Activated naive CD4-positive, alpha-beta T cell treated with anti-CD3 and anti-CD28 coated beads, Interleukin-2, amount 50 U/mL, for 24 hours (primary cell): ENCODE data around the gene B3GAT3.
"Not testable (repeated sequence)": the region's sequence is repeated elsewhere in the genome, so short reads cannot be mapped to it uniquely, and the experiment has no call there.

ENCODE experiments used
- H3K27ac Mint-ChIP-seq: one replicate; pipeline ENCODE4 v1.8.0; 2021; ENCODE audit warnings: mild to moderate bottlenecking, mixed read lengths
- H3K27me3 Mint-ChIP-seq: one replicate; pipeline ENCODE4 v1.8.0; 2021; ENCODE audit warnings: mixed read lengths
- H3K36me3 Mint-ChIP-seq: one replicate; pipeline ENCODE4 v1.8.0; 2021; ENCODE audit warnings: mixed read lengths
- H3K4me1 Mint-ChIP-seq: one replicate; pipeline ENCODE4 v1.8.0; 2021; ENCODE audit warnings: mixed read lengths
- H3K4me3 Mint-ChIP-seq: one replicate; pipeline ENCODE4 v1.8.0; 2021; ENCODE audit warnings: mild to moderate bottlenecking, mixed read lengths
- H3K9me3 Mint-ChIP-seq: one replicate; pipeline ENCODE4 v1.8.0; 2021; ENCODE audit warnings: mixed read lengths

The B3GAT3 gene

DNA sequence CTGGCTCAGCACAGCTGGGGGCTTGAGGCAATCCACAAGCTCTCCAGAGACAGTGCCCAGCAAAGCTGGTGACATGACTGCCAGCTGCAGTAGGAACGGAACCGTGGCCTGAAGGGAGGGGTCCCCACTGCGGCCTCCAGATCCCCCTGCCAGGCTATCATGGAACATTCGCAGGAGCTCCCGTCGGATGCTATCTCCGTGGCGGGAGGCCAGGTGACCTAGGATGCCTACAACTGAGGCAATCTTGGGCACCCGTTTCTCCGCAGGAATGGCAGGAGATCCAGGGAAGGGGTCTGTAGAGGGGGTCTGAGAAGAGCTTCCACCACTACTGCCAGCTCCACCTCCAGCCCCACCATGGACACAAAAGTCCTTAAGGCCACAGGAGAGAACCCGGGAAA lies 27.2 kb upstream of the B3GAT3 start:
- Mint-ChIP-seq H3K27ac (no peak overlapping the region), H3K9me3 (no peaks in the 10 kb centered on the region), H3K4me1 (peaks cover 34% of the 10 kb centered on the region), H3K36me3 (peaks cover 4% of the 10 kb centered on the region), H3K4me3 (no peak overlapping the region), H3K27me3 (no peaks in the 10 kb centered on the region)

DNA sequence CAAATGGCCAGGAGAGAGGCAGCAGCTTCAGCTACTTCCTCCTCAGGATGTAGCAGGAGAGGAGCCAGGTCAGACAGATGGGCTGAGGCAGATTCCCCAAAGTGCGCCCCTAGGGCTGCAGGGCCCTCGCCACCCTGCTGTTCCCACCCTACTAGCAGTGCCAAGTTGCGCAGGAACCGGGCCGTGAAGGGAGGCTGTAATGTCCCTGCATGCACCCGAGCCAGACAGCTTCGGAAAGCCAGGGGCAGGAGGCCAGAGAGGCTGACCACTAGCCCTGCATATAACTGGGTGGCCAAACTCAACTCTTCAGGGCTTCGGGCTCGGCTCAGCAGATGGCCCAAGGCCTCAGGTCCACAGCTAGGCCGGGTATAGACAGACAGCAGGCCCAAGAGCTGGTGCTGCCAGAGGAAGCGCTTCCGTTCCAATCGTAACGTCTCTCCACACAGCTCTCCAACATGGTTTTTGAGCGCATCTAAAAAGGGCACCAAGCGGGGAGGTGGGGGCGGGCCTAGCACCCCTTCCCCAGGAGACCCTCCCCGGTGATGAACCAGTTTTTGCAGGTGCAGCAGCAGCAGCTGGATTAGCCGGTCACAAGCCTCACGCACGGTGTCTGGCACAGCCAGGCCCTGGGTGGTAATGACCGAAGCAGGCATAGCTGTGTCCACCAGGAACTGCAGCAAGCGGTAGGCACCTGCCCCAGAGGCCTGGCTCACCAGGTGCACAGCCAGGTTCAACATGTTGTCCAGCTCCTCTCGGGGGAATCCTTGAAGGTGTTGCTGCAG lies 26.6 kb upstream of the B3GAT3 start:
- Mint-ChIP-seq H3K4me1 (peaks cover 31% of the 10 kb centered on the region), H3K9me3 (no peaks in the 10 kb centered on the region), H3K27me3 (no peaks in the 10 kb centered on the region), H3K27ac (no peak overlapping the region), H3K4me3 (no peak overlapping the region), H3K36me3 (peaks cover 4% of the 10 kb centered on the region)

DNA sequence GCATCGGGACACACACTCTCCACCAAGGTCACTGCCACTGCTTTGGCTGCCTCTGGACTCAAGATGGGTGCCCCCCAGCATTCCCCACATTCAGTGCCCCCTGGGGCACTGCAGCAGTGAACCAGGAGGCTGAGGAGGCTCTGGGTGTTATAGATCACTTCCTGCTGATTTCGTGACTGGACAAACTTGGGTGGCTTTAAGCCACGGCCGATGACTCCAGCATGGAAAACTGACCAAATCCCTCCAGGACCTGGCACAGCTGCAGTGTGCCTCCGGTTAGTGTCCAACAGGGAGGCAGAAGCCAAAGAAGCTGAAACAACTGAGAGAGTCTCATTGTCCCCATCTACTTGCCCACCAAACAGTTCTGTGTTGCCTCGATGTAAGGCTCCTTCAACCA lies 25.8 kb upstream of the B3GAT3 start:
- no peaks in the 10 kb centered on the region for H3K9me3 Mint-ChIP-seq
- H3K36me3 Mint-ChIP-seq: peaks cover 4% of the 10 kb centered on the region
- H3K4me1 Mint-ChIP-seq: peaks cover 31% of the 10 kb centered on the region
- H3K27me3 Mint-ChIP-seq: no peaks in the 10 kb centered on the region
- H3K27ac Mint-ChIP-seq: no peak overlapping the region
- peak overlapping the region; percentile 15 for H3K4me3 Mint-ChIP-seq

DNA sequence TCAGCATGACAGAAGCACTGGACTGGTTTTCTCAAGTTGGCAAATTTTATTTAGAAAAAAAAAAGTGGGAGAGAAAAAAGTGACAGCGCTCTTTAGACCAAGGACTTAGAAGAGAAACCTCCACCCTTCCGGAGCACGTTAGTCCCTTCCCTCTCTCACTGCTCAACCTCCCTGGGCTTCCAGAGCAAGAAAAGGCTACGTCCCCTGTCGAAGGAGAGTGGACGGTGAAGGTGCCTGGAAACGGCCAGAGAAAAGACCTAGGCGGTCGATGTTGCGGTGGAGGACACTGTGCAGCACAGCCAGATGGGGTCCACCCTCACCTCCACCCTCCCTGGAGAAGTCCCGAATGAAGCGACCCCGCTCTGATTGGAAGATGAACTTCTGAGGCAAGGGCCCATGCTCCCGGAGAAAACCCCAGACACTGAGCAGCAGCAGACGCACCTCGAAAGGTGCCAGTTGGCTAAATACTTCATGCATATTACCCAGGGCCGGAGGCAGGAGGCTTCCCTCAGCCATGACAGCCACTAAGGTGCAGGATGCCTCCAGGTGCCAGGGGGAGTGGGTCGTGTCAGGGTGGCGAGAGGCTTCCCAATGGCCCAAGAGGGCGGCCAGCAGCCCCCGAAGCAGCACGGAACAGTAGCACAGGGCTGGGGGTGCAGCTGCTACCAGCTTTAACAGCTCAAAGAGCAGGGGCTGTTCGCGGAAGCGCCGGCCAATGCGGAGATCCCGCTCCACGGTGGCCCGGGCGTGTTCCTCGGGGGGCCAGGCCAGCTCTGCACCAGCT lies 25.2 kb upstream of the B3GAT3 start:
- Mint-ChIP-seq H3K27me3 (no peaks in the 10 kb centered on the region), H3K4me1 (peaks cover 27% of the 10 kb centered on the region), H3K36me3 (peaks cover 4% of the 10 kb centered on the region), H3K4me3 (peak overlapping the region; percentile 100), H3K9me3 (no peaks in the 10 kb centered on the region), H3K27ac (peak overlapping the region; percentile 96)

DNA sequence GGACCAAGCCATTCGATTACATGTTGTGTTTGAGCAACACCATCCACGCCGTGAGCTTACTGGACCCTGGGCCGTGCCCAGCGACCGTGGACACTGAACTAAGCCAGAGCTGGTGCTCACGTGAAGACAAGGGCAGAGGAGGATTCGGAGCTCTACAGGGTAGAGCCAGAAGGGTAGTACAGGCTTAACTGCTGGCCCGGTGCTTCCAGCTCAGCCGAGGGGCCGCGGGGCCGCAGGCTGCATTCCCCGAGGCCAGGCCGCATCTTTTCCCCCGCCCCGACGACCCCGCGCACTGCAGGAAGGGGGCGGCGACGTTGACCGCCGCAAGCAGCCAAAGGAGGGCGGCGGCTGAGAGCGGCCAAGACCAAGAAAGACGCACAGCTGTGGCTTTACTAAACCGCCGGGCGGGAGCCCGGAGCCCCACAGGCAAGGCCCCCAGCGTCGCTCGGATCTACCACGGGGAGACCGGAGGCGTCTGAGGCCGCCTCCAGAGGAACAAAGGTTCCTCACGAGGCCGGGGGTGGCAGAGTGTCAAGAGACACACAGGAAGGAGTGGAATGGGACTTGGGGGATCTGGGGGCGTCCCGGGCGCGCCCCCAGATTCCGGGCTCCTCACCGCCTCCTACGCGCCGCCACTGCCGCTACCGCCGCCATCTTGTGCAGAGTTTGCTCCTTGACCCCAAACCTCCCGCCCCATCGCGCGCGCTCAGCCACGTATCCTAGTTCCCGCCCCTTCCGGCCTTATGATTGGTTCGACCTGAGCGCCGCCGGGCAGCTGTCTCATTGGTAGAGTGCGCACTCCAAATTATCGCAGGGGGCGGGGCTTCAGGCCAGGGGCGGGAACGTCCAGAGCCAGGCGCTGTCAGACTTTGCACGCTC lies 24.4 kb upstream of the B3GAT3 start, which contains the start of gene GANAB:
Gene GANAB, minus strand, starts transcription at position 668 of the 879 bp plus-strand sequence. Its CDS starts 14 bp downstream, at position 654.
- H3K4me3 Mint-ChIP-seq: peak within 1 kb of the TSS; percentile 100
- no peaks in the 10 kb centered on the region for H3K27me3 Mint-ChIP-seq
- peaks cover 32% of the 10 kb centered on the region for H3K4me1 Mint-ChIP-seq
- H3K27ac Mint-ChIP-seq: peak within 1 kb of the TSS; percentile 96
- peaks cover 4% of the 10 kb centered on the region for H3K36me3 Mint-ChIP-seq
- H3K9me3 Mint-ChIP-seq: no peaks in the 10 kb centered on the region

DNA sequence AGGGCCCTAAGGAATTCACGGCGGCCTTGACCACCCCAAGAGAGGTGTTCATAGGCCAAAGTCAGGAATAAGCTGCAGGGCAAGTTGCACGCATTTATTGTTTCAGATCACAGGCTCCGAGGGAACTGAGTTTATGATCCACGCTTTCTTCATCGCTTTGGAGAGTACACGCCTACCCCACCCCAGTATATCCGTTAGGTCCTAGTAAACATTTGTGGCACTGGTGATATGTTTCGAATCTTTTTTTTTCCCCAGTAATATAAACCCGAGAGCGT lies 23.8 kb upstream of the B3GAT3 start:
- Mint-ChIP-seq H3K36me3 (peaks cover 4% of the 10 kb centered on the region), H3K9me3 (no peaks in the 10 kb centered on the region)

DNA sequence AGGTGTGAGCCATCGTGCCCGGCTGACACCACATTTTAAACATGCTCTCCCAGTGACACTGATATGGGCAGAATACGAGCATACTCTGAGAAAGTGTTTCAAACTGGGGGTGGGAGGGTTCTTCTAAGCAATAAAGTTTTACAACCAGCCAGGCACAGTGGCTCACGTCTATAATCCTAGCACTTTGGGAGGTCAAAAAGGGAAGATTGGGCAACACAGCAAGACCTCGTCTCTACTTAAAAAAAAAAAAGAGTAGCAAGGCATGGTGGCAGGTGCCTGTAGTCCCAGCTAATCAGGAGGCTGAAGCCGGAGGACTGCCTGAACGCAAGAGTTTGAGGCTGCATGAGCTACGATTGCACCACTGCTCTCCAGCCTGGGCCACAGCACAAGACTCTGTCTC lies 22.4 kb upstream of the B3GAT3 start:
- Mint-ChIP-seq H3K9me3 (no peaks in the 10 kb centered on the region), H3K36me3 (peaks cover 9% of the 10 kb centered on the region)

More for the DNA sequence above, 23.8 kb upstream of the B3GAT3 start:
- H3K4me1 Mint-ChIP-seq: peaks cover 34% of the 10 kb centered on the region
- H3K27me3 Mint-ChIP-seq: no peaks in the 10 kb centered on the region
- H3K4me3 Mint-ChIP-seq: peak overlapping the region; percentile 100
- H3K27ac Mint-ChIP-seq: peak overlapping the region; percentile 96

DNA sequence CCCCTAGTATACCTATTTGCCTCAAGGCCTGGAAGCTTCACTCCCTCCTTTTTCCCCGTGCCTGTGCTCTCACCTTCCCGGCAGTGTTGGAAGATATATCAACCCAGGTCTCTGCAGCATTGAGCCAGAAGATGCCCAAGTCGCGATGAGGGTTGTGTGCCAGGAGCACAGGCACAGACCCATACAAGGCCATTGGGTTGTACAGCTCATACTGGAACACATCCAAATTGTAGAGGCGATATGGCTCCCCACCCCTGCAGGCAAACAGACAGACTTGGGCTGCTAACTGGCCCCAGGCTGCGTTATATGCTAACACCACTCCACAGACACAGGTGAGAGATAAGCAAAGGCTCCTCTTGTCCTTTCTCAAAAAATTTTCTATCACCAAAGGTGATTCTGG lies 10.7 kb upstream of the B3GAT3 start:
- no peaks in the 10 kb centered on the region for H3K27me3 Mint-ChIP-seq
- no peak overlapping the region for H3K4me3 Mint-ChIP-seq
- no peaks in the 10 kb centered on the region for H3K9me3 Mint-ChIP-seq
- peaks cover 23% of the 10 kb centered on the region for H3K36me3 Mint-ChIP-seq
- no peak overlapping the region for H3K27ac Mint-ChIP-seq
- peaks cover 28% of the 10 kb centered on the region for H3K4me1 Mint-ChIP-seq

More for the DNA sequence above, 22.4 kb upstream of the B3GAT3 start:
- Mint-ChIP-seq H3K27ac (peak overlapping the region; percentile 30), H3K4me3 (peak overlapping the region; percentile 42), H3K4me1 (peaks cover 43% of the 10 kb centered on the region), H3K27me3 (no peaks in the 10 kb centered on the region)

DNA sequence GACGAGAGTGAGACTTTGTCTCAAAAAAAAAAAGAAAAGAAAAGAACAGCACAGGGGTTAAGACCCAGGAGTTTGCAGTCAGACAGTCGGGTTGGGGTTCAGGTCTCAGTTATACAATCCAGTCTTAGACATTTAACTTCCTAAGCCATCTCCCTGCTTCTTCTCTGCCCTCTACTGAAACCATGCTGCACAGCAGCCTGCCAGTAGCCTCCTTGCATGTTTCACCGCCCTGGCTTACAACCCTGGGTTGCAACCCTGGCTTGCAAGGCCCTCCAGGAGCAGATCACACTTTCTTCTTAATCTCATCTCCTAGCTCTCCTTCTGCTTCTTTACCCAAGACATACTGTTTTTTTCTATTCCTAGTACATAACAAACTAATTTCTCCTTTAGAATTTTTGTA lies 5.9 kb upstream of the B3GAT3 start:
- Mint-ChIP-seq H3K4me3 (no peak overlapping the region), H3K36me3 (peaks cover 17% of the 10 kb centered on the region), H3K4me1 (peaks cover 3% of the 10 kb centered on the region), H3K27ac (no peak overlapping the region), H3K27me3 (no peaks in the 10 kb centered on the region), H3K9me3 (no peaks in the 10 kb centered on the region)

DNA sequence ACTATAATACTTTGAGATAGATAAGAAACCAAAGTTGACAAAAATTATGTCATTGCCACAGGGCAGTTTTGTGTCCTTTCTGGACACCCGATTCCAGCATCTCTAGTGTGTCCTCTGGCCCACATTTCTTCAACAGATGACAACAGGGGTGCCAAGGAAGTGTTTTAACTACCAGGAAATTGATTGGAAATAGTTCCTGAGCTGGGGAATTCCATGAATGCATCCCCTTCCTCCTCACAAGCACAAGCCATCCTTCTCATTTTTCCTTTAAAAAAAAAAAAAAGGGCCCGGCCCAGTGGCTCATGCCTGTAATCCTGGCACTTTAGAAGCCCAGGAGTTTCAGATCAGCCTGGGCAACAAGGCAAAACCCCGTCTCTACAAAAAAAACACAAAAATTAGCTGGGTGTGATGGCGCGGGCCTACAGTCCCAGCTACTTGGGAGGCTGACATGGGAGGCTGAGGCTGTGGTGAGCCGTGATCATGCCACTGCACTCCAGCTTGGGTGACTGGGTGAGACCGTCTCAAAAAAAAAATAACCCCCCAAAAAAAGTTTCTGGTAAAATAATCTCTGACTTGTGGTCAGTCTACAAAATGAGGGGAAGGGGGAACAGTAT lies 797 bp upstream of the B3GAT3 start:
- Mint-ChIP-seq H3K9me3 (no peaks in the 10 kb centered on the region), H3K4me1 (peaks cover 27% of the 10 kb centered on the region), H3K27ac (peak overlapping the region; percentile 99), H3K36me3 (peaks cover 13% of the 10 kb centered on the region), H3K4me3 (peak overlapping the region; percentile 91), H3K27me3 (no peaks in the 10 kb centered on the region)

DNA sequence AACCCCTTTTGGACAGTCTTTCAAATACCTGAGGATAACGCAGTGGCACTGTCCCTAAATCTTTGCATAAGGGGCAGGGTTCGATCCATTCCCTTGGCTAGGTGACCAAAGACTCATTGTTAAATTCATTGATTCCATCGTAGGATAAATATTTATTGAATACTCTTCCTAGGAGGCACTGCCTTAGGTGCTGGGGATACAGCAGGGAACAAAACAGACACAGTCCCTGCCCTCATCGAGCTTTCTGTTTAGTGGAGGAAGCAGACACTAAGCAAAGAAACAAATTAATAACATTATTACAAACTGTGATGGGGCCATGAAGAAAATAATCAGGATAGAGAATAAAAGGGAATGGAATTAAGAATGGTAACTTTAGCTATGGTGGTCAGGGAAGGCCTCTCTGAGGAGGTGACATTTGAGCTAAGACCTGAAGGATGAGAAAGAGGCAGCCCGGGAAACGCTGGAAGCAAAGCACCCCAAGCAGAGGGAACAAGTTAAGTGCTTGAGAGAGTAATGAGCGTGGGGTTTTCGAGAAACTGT lies 689 bp downstream of the B3GAT3 start:
- H3K9me3 Mint-ChIP-seq: no peaks in the 10 kb centered on the region
- no peaks in the 10 kb centered on the region for H3K27me3 Mint-ChIP-seq
- H3K36me3 Mint-ChIP-seq: peaks cover 13% of the 10 kb centered on the region
- H3K27ac Mint-ChIP-seq: peak overlapping the region; percentile 97
- H3K4me1 Mint-ChIP-seq: peaks cover 30% of the 10 kb centered on the region
- H3K4me3 Mint-ChIP-seq: peak overlapping the region; percentile 96

DNA sequence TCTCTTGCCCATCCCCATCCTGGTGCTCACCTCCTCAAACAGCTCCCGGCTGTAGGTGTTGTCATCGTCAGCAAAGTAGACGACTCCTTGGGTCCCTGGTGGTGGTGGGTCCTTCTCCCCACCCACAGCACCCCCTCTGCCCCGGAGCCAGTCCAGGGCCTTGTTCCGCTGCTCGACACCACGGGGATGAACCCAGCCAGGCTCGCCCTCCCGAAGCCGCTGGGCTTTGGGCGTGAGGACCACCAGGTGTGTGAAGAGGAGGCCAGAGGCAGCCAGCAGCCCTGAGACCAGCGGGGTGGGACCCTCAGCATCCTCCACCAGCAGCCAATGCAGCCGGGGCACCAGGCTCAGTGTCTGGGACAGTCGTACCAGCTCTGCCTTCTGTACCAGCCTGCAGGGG lies 4.8 kb downstream of the B3GAT3 start:
- not testable (repeated sequence) for H3K36me3 Mint-ChIP-seq, H3K9me3 Mint-ChIP-seq, H3K27me3 Mint-ChIP-seq, H3K4me3 Mint-ChIP-seq
- Mint-ChIP-seq H3K4me1 (peaks cover 49% of the 10 kb centered on the region), H3K27ac (peak overlapping the region; percentile 55)

DNA sequence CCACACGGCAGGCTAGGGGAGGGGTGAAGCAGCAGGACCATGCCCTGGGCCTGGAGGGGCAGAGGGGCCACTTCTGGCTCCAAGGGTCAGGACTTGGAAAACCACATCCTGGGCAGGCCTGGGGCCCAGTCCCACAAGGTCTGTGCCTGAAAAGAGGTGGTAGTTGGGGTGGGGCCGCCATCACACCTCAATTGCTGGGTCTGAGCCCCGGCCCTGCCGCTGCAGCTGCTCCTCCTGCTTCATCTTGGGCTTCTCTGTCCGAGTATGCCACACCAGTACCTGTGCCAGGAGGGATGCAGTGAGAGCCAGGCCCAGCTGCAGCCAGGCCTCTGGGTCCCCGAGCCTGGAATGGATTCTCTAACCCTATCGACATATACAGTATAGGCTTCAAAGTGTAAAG lies 6.3 kb downstream of the B3GAT3 start:
- H3K9me3 Mint-ChIP-seq: no peaks in the 10 kb centered on the region
- peak overlapping the region; percentile 30 for H3K27ac Mint-ChIP-seq
- peaks cover 46% of the 10 kb centered on the region for H3K4me1 Mint-ChIP-seq
- no peaks in the 10 kb centered on the region for H3K27me3 Mint-ChIP-seq
- H3K36me3 Mint-ChIP-seq: peaks cover 4% of the 10 kb centered on the region
- H3K4me3 Mint-ChIP-seq: no peak overlapping the region

DNA sequence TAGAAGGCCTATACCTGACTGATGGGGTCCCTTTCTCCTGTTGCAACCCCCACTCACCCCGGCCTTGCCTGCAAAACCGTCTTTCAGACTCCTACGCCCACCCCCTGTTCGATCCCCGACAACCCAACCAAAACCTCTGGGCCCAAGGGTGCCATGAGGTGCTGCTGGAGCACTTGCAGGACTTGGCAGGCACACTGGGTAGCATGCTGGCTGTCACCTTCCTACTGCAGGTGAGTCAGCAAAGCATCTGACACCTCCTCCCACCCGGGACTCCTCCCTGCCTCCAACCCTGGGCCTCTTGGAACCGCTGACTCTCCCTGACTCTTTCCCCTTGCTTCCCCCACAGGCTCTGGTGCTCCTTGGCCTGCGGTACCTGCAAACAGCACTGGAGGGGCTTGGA lies 7.5 kb downstream of the B3GAT3 start:
- Mint-ChIP-seq H3K27ac (peak overlapping the region; percentile 91), H3K36me3 (peaks cover 5% of the 10 kb centered on the region), H3K27me3 (no peaks in the 10 kb centered on the region), H3K9me3 (no peaks in the 10 kb centered on the region), H3K4me3 (peak overlapping the region; percentile 77), H3K4me1 (peaks cover 48% of the 10 kb centered on the region)

DNA sequence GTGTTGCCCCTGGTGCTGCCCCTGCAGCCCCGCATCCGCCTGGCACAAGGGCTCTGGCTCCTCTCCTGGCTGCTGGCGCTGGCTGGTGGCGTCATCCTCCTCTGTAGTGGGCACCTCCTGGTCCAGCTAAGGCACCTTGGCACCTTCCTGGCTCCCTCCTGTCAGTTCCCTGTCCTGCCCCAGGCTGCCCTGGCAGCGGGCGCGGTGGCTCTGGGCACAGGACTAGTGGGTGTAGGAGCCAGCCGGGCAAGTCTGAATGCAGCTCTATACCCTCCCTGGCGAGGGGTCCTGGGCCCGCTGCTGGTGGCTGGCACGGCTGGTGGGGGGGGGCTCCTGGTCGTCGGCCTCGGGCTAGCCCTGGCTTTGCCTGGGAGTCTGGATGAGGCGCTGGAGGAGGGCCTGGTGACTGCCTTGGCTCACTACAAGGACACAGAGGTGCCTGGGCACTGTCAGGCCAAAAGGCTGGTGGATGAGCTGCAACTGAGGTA lies 8.5 kb downstream of the B3GAT3 start:
- H3K27ac Mint-ChIP-seq: no peak overlapping the region
- H3K9me3 Mint-ChIP-seq: no peaks in the 10 kb centered on the region
- peaks cover 50% of the 10 kb centered on the region for H3K4me1 Mint-ChIP-seq
- H3K27me3 Mint-ChIP-seq: no peaks in the 10 kb centered on the region
- H3K4me3 Mint-ChIP-seq: peak overlapping the region; percentile 71
- H3K36me3 Mint-ChIP-seq: peaks cover 7% of the 10 kb centered on the region
